ENCODE results near the gene ATG4B. TPM values are rescaled to one million over a fixed set of nuclear protein-coding genes. Genes with fewer than 3 reads are reported as not detected.

The ATG4B gene
- total and polyA plus RNA-seq, 9 donors = 37.1 to 70.4 (median 53.3) TPM

DNA sequence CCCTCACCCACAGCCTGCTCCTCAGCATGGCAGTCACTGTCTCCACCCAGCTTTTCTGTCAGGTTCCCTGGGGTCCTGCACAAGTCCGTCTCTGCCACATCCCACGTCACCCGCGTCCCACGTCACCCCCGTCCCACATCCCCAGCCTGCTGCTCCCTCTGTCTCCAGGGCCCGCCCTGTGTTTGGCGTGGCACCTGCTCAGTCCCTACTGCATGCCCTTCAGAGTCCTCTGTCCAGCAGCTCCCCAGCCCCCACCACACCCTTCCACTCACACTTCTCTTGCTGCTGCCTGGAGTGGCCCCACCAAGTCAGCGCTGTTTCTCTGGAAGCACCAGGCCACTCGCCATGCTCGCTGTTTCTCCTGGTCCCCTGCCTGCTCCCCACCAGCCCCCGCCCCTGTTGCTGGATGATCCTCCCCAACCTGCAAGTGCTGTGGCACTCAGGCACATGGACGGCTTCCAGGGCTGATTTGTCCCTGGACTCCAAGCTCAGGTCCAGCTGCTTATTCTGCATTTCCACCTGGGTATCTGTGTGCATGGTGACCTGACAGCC lies 18.8 kb downstream of the ATG4B start:
- WGBS, 3 donors = 95 to 96% (median 95%) methylated on average over 13 of the region's 13 CpGs
- TF ChIP-seq EP300 (IDR thresholded peaks at IDR 0.05) (no peak), POLR2A (IDR thresholded peaks at IDR 0.05) (no peak)
- TF ChIP-seq, protein P1, sequence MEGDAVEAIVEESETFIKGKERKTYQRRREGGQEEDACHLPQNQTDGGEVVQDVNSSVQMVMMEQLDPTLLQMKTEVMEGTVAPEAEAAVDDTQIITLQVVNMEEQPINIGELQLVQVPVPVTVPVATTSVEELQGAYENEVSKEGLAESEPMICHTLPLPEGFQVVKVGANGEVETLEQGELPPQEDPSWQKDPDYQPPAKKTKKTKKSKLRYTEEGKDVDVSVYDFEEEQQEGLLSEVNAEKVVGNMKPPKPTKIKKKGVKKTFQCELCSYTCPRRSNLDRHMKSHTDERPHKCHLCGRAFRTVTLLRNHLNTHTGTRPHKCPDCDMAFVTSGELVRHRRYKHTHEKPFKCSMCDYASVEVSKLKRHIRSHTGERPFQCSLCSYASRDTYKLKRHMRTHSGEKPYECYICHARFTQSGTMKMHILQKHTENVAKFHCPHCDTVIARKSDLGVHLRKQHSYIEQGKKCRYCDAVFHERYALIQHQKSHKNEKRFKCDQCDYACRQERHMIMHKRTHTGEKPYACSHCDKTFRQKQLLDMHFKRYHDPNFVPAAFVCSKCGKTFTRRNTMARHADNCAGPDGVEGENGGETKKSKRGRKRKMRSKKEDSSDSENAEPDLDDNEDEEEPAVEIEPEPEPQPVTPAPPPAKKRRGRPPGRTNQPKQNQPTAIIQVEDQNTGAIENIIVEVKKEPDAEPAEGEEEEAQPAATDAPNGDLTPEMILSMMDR (IDR thresholded peaks at IDR 0.05) = no peak
- H3K4me1 ChIP-seq (ENCODE audit: insufficient read depth) = no peaks in the 10 kb centered on the region
- H3K27me3 ChIP-seq = no peaks in the 10 kb centered on the region
- no peak overlapping the region for H3K27ac ChIP-seq
- peak in 1 of 5 donors; percentile 33 for DNase-seq
- H3K36me3 ChIP-seq = no peaks in the 10 kb centered on the region
- intact Hi-C loops (cut with DNase I) = loop anchor here in 2 of 4 donors (10.0 kb wide), 1 partner anchor 801 kb away; no protein-coding TSS in a partner anchor
- H3K9me3 ChIP-seq = no peaks in the 10 kb centered on the region
- H3K4me3 ChIP-seq = no peak overlapping the region

DNA sequence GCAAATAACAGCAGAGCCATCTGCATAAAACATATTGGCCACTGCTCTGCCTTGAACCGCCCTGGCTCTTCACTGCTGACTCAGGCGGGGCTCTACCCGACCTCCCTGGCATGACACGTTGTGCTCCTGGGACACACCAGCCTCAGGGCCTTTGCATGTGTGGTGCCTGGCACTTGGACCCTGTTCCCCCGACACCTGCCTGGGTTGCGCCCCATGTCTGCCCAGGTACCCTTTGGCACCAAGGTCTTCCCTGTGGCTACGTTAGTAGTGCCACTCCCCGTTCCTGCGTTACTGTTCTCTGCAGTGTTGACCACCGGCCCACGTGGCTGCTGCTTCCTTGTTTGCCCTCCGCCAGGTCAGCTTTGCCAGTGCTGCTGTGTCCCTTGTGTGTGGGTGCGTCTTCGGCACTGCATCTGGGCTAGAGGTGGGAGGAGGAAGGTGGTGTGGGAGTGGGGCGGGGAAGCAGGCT lies 20.3 kb downstream of the ATG4B start:
- intact Hi-C loops (cut with DNase I) = loop anchor here in 3 of 4 donors (2.0 to 10.0 kb wide), 2 partner anchors 803 to 807 kb away; no protein-coding TSS in a partner anchor

DNA sequence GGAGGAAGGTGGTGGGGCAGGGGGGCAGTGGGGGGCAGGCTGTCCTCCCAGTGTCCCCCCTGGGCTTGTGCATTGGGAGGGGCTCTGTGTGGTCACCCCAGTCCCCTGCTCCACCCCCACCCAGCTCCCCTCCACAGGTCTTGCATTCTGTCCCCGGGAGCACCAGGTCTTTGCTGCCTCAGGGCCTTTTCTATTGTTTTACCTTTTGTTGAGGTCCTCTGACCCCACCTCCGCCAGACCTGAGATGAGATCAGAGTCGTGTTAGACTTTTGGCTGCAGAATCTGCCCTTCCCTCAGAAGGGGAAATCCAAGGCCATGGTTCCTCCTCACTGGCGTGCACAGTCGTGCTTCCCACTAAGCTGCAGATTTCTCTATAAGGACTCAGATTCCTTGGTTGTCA lies 20.8 kb downstream of the ATG4B start:
- intact Hi-C loops (cut with DNase I) = loop anchor here in 3 of 4 donors (2.0 to 10.0 kb wide), 2 partner anchors 803 to 807 kb away; no protein-coding TSS in a partner anchor
- no peak overlapping the region for H3K27ac ChIP-seq
- 44 to 60% (median 56%) methylated on average over 5 of the region's 5 CpGs for WGBS, 3 donors
- no peaks in the 10 kb centered on the region for H3K4me1 ChIP-seq (ENCODE audit: insufficient read depth)
- H3K4me3 ChIP-seq = no peak overlapping the region
- H3K27me3 ChIP-seq = no peaks in the 10 kb centered on the region
- DNase-seq = no peak
- H3K36me3 ChIP-seq = no peaks in the 10 kb centered on the region
- no peak for TF ChIP-seq EP300 (IDR thresholded peaks at IDR 0.05)
- TF ChIP-seq, protein P1 (IDR thresholded peaks at IDR 0.05) = no peak
- no peak for TF ChIP-seq POLR2A (IDR thresholded peaks at IDR 0.05)
- H3K9me3 ChIP-seq = no peaks in the 10 kb centered on the region

More for the DNA sequence above, 20.3 kb downstream of the ATG4B start:
- H3K4me3 ChIP-seq = no peak overlapping the region
- 78 to 86% (median 81%) methylated on average over 14 to 15 of the region's 15 CpGs for WGBS, 3 donors
- TF ChIP-seq EP300 (IDR thresholded peaks at IDR 0.05) = no peak
- TF ChIP-seq POLR2A (IDR thresholded peaks at IDR 0.05) = no peak
- TF ChIP-seq, protein P1 (IDR thresholded peaks at IDR 0.05) = no peak
- no peaks in the 10 kb centered on the region for H3K36me3 ChIP-seq
- H3K4me1 ChIP-seq (ENCODE audit: insufficient read depth) = no peaks in the 10 kb centered on the region
- DNase-seq = no peak
- H3K27me3 ChIP-seq = no peaks in the 10 kb centered on the region
- H3K9me3 ChIP-seq = no peaks in the 10 kb centered on the region
- no peak overlapping the region for H3K27ac ChIP-seq

DNA sequence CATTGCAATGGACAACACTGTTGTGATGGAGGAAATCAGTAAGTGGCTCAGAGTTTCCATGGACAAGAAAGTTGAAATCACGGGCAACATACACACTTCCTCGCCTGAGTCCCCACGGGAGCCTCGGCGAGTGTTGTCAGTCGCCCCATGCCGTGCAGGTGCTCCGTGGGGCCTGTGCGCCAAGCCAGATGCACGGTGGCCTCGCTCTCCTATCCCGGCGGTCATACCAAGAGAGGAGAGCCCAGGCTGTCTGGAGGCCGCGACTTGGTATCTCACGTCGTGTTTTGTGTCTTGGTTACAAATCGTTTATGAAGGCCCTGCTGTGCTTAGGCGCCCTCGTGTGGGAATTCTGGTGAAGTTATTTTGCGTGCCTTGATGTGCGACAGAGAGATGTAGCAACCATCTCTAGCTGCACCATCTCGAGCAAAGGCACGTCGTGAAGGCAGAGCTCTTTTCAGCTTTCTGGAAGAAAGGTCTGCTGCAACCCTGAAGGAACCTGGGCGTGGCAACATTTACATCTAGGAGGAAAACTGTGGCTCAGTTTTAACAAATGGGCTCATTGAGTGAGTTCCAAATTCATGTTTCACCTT lies 21.8 kb downstream of the ATG4B start:
- DNase-seq = peak; percentile 59 to 77 (median 68)
- TF ChIP-seq POLR2A (IDR thresholded peaks at IDR 0.05) = no peak
- TF ChIP-seq EP300 (IDR thresholded peaks at IDR 0.05) = no peak
- TF ChIP-seq, protein P1 (IDR thresholded peaks at IDR 0.05) = peak in 2 of 3 donors; percentile 38 to 48
- Histone ChIP-seq H3K4me3 (no peak overlapping the region), H3K27me3 (no peaks in the 10 kb centered on the region), H3K9me3 (no peaks in the 10 kb centered on the region), H3K27ac (no peak overlapping the region), H3K36me3 (no peaks in the 10 kb centered on the region), H3K4me1 (ENCODE audit: insufficient read depth) (no peaks in the 10 kb centered on the region)
- intact Hi-C loops (cut with DNase I) = loop anchor here in 3 of 4 donors (2.0 to 10.0 kb wide), 2 partner anchors 804 to 808 kb away; no protein-coding TSS in a partner anchor
- 35 to 44% (median 41%) methylated on average over 25 to 26 of the region's 26 CpGs for WGBS, 3 donors

All from ovary (tissue), 9 donors.